ENCODE data around the gene TPX2. TPM values are rescaled to one million over a fixed set of nuclear protein-coding genes. Genes with fewer than 3 reads are reported as not detected.

Gene TPX2
- total and polyA plus RNA-seq, 10 of the 15 experiments (the other 5 are each of a cell fraction or from before 2014, with no cell fraction given): 29.7 to 144 (median 89.0) TPM

- in situ Hi-C loops (cut with MboI) (no loop called here), intact Hi-C loops (cut with micrococcal nuclease; ENCODE audit: unreplicated experiment) (no loop called here)
- Histone ChIP-seq H3K36me3 (ENCODE audit: control insufficient read depth in 2 of 2, insufficient read depth in 2 of 2, low read length in 1 of 2) (peaks cover 9 to 10% of the 10 kb centered on the region in 2 experiments), H3K4me2 (ENCODE audit: control insufficient read depth, insufficient read depth) (no peak overlapping the region), H3K9ac (ENCODE audit: control insufficient read depth, insufficient read depth, low read length) (no peak overlapping the region), H3K4me1 (ENCODE audit: control insufficient read depth, insufficient read depth, low read length) (peaks cover 40% of the 10 kb centered on the region), H2AFZ (ENCODE audit: control insufficient read depth, low read depth, low read length) (no peak overlapping the region), H3K9me3 (replicated peaks; ENCODE audit: control insufficient read depth, insufficient read depth, low read length) (no peaks in the 10 kb centered on the region; the same call in 2 of the 3 replicates), H3K4me3 (no peak overlapping the region), H4K20me1 (ENCODE audit: control insufficient read depth, insufficient read depth) (no peaks in the 10 kb centered on the region), H3K27ac (ENCODE audit: control insufficient read depth, insufficient read depth) (no peak overlapping the region), H3K79me2 (ENCODE audit: control insufficient read depth, insufficient read depth, low read length) (peaks cover 59% of the 10 kb centered on the region), H3K27me3 (replicated peaks in 1 of 2; ENCODE audit: control insufficient read depth in 2 of 2, insufficient read depth in 2 of 2, low read length in 1 of 2) (no peaks in the 10 kb centered on the region)
- ChIA-PET CTCF (interaction anchor here (0.7 to 25.1 kb wide), 5 partner anchors 9 to 47 kb away, joined by 3 to 254 read pairs (median 5); partner anchors contain the start of gene BCL2L1), RAD21 (ENCODE audit: unreplicated experiment) (interaction anchor here (1.5 to 4.5 kb wide), 3 partner anchors 8 to 24 kb away, joined by 6 to 28 read pairs (median 7); no protein-coding TSS in a partner anchor), POLR2A (interaction anchor here (1.0 to 1.7 kb wide), 3 partner anchors 9 to 23 kb away, joined by 4 to 7 read pairs (median 4); no protein-coding TSS in a partner anchor), SMC1A (ENCODE audit: uncharacterized antibody, unreplicated experiment) (interaction anchor here (1.1 to 1.6 kb wide), 4 partner anchors 10 to 47 kb away, joined by 3 to 7 read pairs (median 4); no protein-coding TSS in a partner anchor)
- ATAC-seq: no peak
- DNase-seq (ENCODE audit: low read depth, low spot score): no peak
- no peak for FAIRE-seq
- BruUV-seq (replicated peaks): no TSS peak
- WGBS (ENCODE audit: insufficient coverage, insufficient replicate concordance, low lambda C conversion rate, missing lambda C conversion rate): 94% methylated on average over 11 of the region's 11 CpGs
- TF ChIP-seq MXI1 (IDR thresholded peaks at IDR 0.05; ENCODE audit: low read depth, low read length) (no peak), MTA2 (IDR thresholded peaks at IDR 0.05; ENCODE audit: low read depth) (no peak), ASH2L (IDR thresholded peaks at IDR 0.05; ENCODE audit: borderline replicate concordance, low read depth) (no peak), POLR2AphosphoS5 (IDR thresholded peaks at IDR 0.05; ENCODE audit: low read length) (no peak), REST (IDR thresholded peaks at IDR 0.05; ENCODE audit: low read depth, low read length) (no peak), PKNOX1 (IDR thresholded peaks at IDR 0.05) (no peak), ZBTB11 (CRISPR knock-in tag; IDR thresholded peaks at IDR 0.05) (no peak), KDM1A (IDR thresholded peaks at IDR 0.05; ENCODE audit: borderline replicate concordance) (no peak), ZBTB4 (CRISPR knock-in tag; IDR thresholded peaks at IDR 0.05) (no peak), NRF1 (conservative IDR thresholded peaks at IDR 0.05; ENCODE audit: low read depth, low read length) (no peak)
Observed at GRCh38 chr20:31708736-31709534, 30.2 kb upstream of the TPX2 start.
